HCT116 (cell line): ENCODE results near the gene DSG1. TPM values are rescaled to one million over a fixed set of nuclear protein-coding genes. Genes with fewer than 3 reads are reported as not detected.
"Not testable (repeated sequence)": the region's sequence is repeated elsewhere in the genome, so short reads cannot be mapped to it uniquely, and the experiment has no call there.

Experiments used
- ATAC-seq: fragments of 200-7000 bp; cut with Tn5 transposase; 2 replicates; pipeline ENCODE4 v1.9.1; 2020; ENCODE audit warnings: mild to moderate bottlenecking, moderate library complexity
- BruUV-seq: library from RNA; stranded (reverse); fragments of 400-500 nt; replicated peaks from 2 replicates; lab custom pipeline; 2021; lab: Mats Ljungman, UMichigan
- CTCF ChIA-PET: fragments of 300-600 bp; sonication (Branson Sonifier 250); formaldehyde crosslinking; loops from one replicate; lab custom pipeline; 2021; ENCODE audit warnings: antibody characterized with exemption; lab: Charles Lee
- POLR2A ChIA-PET: fragments of 300-600, 350-600 bp; sonication (Branson Sonifier 250); formaldehyde crosslinking; loops from one replicate; lab custom pipeline; 2021; ENCODE audit warnings: antibody characterized with exemption; lab: Charles Lee
- RAD21 ChIA-PET, 2 experiments: fragments of 300-600 bp; sonication (Branson Sonifier 250); formaldehyde crosslinking; loops; one replicate each; lab custom pipeline; 2023; ENCODE audit warnings: low total read pairs in 2 of 2; ENCODE audit not compliant: uncharacterized antibody in 2 of 2, unreplicated experiment in 2 of 2, low non-redundant PET in 1 of 2; lab: Charles Lee
- DNase-seq: peaks from one replicate; pipeline ENCODE4 v3.0.0-alpha.2; 2010; ENCODE audit warnings: low read depth, low spot score
- H2AFZ ChIP-seq: fragments of 200-600 bp; shearing (Covaris generic), sonication (generic); 2 replicates; pipeline ENCODE4 v1.6.1; 2017; ENCODE audit warnings: low read depth, mixed run types, mixed read lengths, antibody characterized with exemption, low read length; ENCODE audit not compliant: poor library complexity, severe bottlenecking
- H3K27ac ChIP-seq: 2 replicates; pipeline ENCODE4 v1.5.1; 2012; ENCODE audit warnings: low read depth, low read length
- H3K27me3 ChIP-seq: fragments of 200-600 bp; sonication (generic); 2 replicates; pipeline ENCODE4 v1.6.1; 2016; ENCODE audit warnings: mixed run types, low read length, mixed read lengths; ENCODE audit not compliant: insufficient read depth
- H3K36me3 ChIP-seq, 2 experiments: fragments of 200-500 bp in 1 of 2; fragments of 200-600 bp in 1 of 2; sonication (Bioruptor generic) in 1 of 2; sonication (generic) in 1 of 2; 2 replicates each; pipeline versions ENCODE4 v1.5.1 to v1.6.1; 2014 to 2016; ENCODE audit warnings: low read length in 2 of 2, inconsistent platforms in 1 of 2, mixed read lengths in 1 of 2, mixed run types in 1 of 2; ENCODE audit not compliant: insufficient read depth in 2 of 2, control insufficient read depth in 1 of 2
- H3K4me1 ChIP-seq, 2 experiments: fragments of 200-600 bp in 1 of 2; sonication (generic) in 1 of 2; 2 replicates each; pipeline versions ENCODE4 v1.5.1 to v1.6.1; 2012 to 2017; ENCODE audit warnings: low read length in 2 of 2, inconsistent platforms in 1 of 2, mild to moderate bottlenecking in 1 of 2, mixed read lengths in 1 of 2, mixed run types in 1 of 2, moderate library complexity in 1 of 2; ENCODE audit not compliant: insufficient read depth in 2 of 2, control insufficient read depth in 1 of 2
- H3K4me2 ChIP-seq: fragments of 200-600 bp; sonication (generic); 2 replicates; pipeline ENCODE4 v1.6.1; 2017; ENCODE audit warnings: mixed run types, low read length, mixed read lengths
- H3K4me3 ChIP-seq, 2 experiments: fragments of 200-600 bp in 1 of 2; sonication (generic) in 1 of 2; replicated peaks in 1 of 2; 2 replicates each; pipeline ENCODE4 v1.5.1; 2011 to 2016; ENCODE audit warnings: low read length in 2 of 2, control low read depth in 1 of 2, low read depth in 1 of 2, mild to moderate bottlenecking in 1 of 2, mixed read lengths in 1 of 2, mixed run types in 1 of 2
- H3K79me2 ChIP-seq: fragments of 200-600 bp; sonication (generic); 2 replicates; pipeline ENCODE4 v1.6.1; 2017; ENCODE audit warnings: mild to moderate bottlenecking, mixed run types, low read length, moderate library complexity, mixed read lengths; ENCODE audit not compliant: insufficient read depth
- H3K9ac ChIP-seq: fragments of 200-600 bp; sonication (generic); 2 replicates; pipeline ENCODE4 v1.6.1; 2016; ENCODE audit warnings: low read length, mixed read lengths
- H3K9me2 ChIP-seq: fragments of 200-600 bp; sonication (generic), shearing (Covaris generic); 2 replicates; pipeline ENCODE4 v1.6.1; 2017; ENCODE audit warnings: mixed run types, mild to moderate bottlenecking, moderate library complexity; ENCODE audit not compliant: insufficient read depth
- H3K9me3 ChIP-seq, 2 experiments: fragments of 200-500 bp in 1 of 2; fragments of 200-600 bp in 1 of 2; sonication (Bioruptor generic) in 1 of 2; sonication (generic) in 1 of 2; 2 replicates each; pipeline ENCODE4 v1.6.1; 2014 to 2017; ENCODE audit warnings: low read length in 2 of 2, mixed read lengths in 2 of 2, inconsistent platforms in 1 of 2, low read depth in 1 of 2, mild to moderate bottlenecking in 1 of 2, mixed run types in 1 of 2, moderate library complexity in 1 of 2; ENCODE audit not compliant: control insufficient read depth in 1 of 2, insufficient read depth in 1 of 2
- H4K20me1 ChIP-seq: fragments of 200-600 bp; sonication (generic), shearing (Covaris generic); 2 replicates; pipeline ENCODE4 v1.6.1; 2017; ENCODE audit warnings: mixed run types, mild to moderate bottlenecking, moderate library complexity; ENCODE audit not compliant: insufficient read depth
- ATF3 ChIP-seq: IDR thresholded peaks from 2 replicates; pipeline ENCODE4 v1.6.1; 2012
- CBX3 ChIP-seq: IDR thresholded peaks from 2 replicates; pipeline ENCODE4 v1.6.1; 2012; ENCODE audit warnings: low read depth
- EZH2 ChIP-seq: fragments of 200-600 bp; sonication (generic); IDR thresholded peaks from 2 replicates; pipeline ENCODE4 v1.6.1; 2017; ENCODE audit warnings: antibody characterized with exemption, mixed run types
- EZH2phosphoT487 ChIP-seq: fragments of 200-600 bp; IDR thresholded peaks from 2 replicates; pipeline ENCODE4 v1.6.1; 2018; ENCODE audit warnings: antibody characterized with exemption, borderline replicate concordance
- JUND ChIP-seq: IDR thresholded peaks from 2 replicates; pipeline ENCODE4 v1.6.1; 2012
- MAX ChIP-seq: IDR thresholded peaks from 2 replicates; pipeline ENCODE4 v1.6.1; 2012
- POLR2A ChIP-seq: IDR thresholded peaks from 2 replicates; pipeline ENCODE4 v1.7.0; 2011; ENCODE audit warnings: borderline replicate concordance; ENCODE audit not compliant: insufficient read depth, insufficient read length; ENCODE audit errors: extremely low read depth
- TCF7L2 ChIP-seq: IDR thresholded peaks from 2 replicates; pipeline ENCODE4 v1.7.0; 2011; ENCODE audit warnings: borderline replicate concordance, inconsistent platforms; ENCODE audit not compliant: insufficient read depth, insufficient read length; ENCODE audit errors: extremely low read depth
- ZNF274 ChIP-seq: fragments of 200-500 bp; sonication (Bioruptor generic); IDR thresholded peaks from 2 replicates; pipeline ENCODE4 v1.6.1; 2014; ENCODE audit warnings: mild to moderate bottlenecking, low read depth, low read length, inconsistent platforms
- intact Hi-C: fragments of 100-400 bp; cut with micrococcal nuclease; formaldehyde crosslinking; loops from 2 replicates; pipeline ENCODE4 v1.10.0; 2022
- total RNA-seq: library from RNA; stranded (reverse); gene quantifications from one replicate; pipeline ENCODE4 v1.2.1, GENCODE V29; 2021; ENCODE audit not compliant: unreplicated experiment

DSG1 gene
- total RNA-seq, 1 experiment from 2014 or later: not detected

DNA sequence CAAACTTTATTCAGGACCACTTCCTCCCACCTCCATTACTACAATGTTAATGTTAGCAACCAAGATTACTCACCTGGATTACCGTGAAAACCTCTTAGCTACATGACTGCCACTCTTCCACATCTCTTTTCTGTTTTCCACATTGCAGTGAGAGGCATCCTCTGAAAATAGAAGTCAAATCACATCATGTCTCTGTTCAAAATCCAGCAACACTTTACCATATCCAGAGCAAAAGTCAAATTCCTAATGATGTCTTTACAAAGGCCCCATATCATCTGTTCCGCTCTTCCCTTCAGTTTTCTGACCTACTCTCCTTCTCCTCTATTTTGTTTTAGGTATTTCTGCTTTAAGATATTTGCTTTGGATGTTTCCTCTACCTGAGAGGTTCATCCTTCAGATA, 37.5 kb upstream of the DSG1 start:
- no peaks in the 10 kb centered on the region for H3K27me3 ChIP-seq
- no peak overlapping the region for H3K4me3 ChIP-seq
- peaks cover 7 to 9% of the 10 kb centered on the region in 2 experiments for H3K4me1 ChIP-seq
- H3K79me2 ChIP-seq: no peaks in the 10 kb centered on the region
- H4K20me1 ChIP-seq: no peaks in the 10 kb centered on the region
- H3K27ac ChIP-seq: no peak overlapping the region
- H3K9ac ChIP-seq: no peak overlapping the region
- ChIA-PET POLR2A (no interaction called here), CTCF (no interaction called here), RAD21 (no interaction called here)
- peak overlapping the region; percentile 26 for H2AFZ ChIP-seq
- ATAC-seq: no peak
- H3K36me3 ChIP-seq: no peaks in the 10 kb centered on the region
- no peak overlapping the region for H3K4me2 ChIP-seq
- BruUV-seq: no TSS peak
- H3K9me3 ChIP-seq: no peaks in the 10 kb centered on the region
- DNase-seq: no peak
- intact Hi-C loops: no loop called here
- TF ChIP-seq POLR2A (no peak), EZH2phosphoT487 (no peak), EZH2 (no peak), TCF7L2 (no peak), CBX3 (no peak), ZNF274 (no peak), MAX (no peak), ATF3 (no peak)
- H3K9me2 ChIP-seq: no peaks in the 10 kb centered on the region

- TF ChIP-seq JUND: no peak
- TF ChIP-seq EZH2phosphoT487: no peak
- H3K4me3 ChIP-seq: no peak overlapping the region
- intact Hi-C loops: no loop called here
- no peaks in the 10 kb centered on the region for H3K27me3 ChIP-seq
- no peak overlapping the region for H3K9ac ChIP-seq
- H2AFZ ChIP-seq: peak overlapping the region; percentile 26
- ChIA-PET POLR2A (no interaction called here), RAD21 (no interaction called here), CTCF (no interaction called here)
- no peaks in the 10 kb centered on the region; a peak in 1 of 4 replicates for H3K4me1 ChIP-seq
- H3K9me3 ChIP-seq: no peaks in the 10 kb centered on the region
- no TSS peak for BruUV-seq
- H3K27ac ChIP-seq: no peak overlapping the region
- H3K9me2 ChIP-seq: no peaks in the 10 kb centered on the region
- H3K36me3 ChIP-seq: no peaks in the 10 kb centered on the region
- H4K20me1 ChIP-seq: no peaks in the 10 kb centered on the region
- ATAC-seq (no peak), DNase-seq (no peak)
- H3K79me2 ChIP-seq: no peaks in the 10 kb centered on the region
- no peak overlapping the region for H3K4me2 ChIP-seq
Measured at GRCh38 chr18:31281437-31281836, 36.5 kb upstream of the DSG1 start.

DNA sequence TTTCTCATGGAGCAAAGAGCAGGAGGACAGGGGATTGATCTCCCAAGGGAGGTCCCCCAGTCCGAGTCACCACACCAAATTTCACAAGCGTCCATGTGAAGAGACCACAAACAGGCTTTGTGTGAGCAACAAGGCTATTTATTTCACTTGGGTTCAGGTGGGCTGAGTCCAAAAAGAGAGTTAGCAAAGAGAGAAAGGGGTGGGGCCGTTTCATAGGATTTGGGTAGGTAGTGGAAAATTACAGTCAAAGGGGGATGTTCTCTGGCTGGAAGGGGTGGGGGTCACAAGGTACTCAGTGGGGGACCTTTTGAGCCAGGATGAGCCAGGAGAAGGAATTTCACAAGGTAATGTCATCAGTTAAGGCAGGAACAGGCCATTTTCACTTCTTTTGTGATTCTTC, 28.5 kb upstream of the DSG1 start:
- H3K4me3 ChIP-seq, H3K4me1 ChIP-seq, ATAC-seq, H3K36me3 ChIP-seq, POLR2A ChIA-PET, H3K9me2 ChIP-seq, CTCF ChIA-PET, H3K9ac ChIP-seq, H3K27ac ChIP-seq, H3K27me3 ChIP-seq, BruUV-seq, intact Hi-C loops, H3K4me2 ChIP-seq, RAD21 ChIA-PET, H4K20me1 ChIP-seq, H3K9me3 ChIP-seq, H2AFZ ChIP-seq, DNase-seq, H3K79me2 ChIP-seq: not testable (repeated sequence)
